Measurements from ENCODE around the gene NSUN3.
"Not testable (repeated sequence)": the region's sequence is repeated elsewhere in the genome, so short reads cannot be mapped to it uniquely, and the experiment has no call there.

NSUN3 gene

DNA sequence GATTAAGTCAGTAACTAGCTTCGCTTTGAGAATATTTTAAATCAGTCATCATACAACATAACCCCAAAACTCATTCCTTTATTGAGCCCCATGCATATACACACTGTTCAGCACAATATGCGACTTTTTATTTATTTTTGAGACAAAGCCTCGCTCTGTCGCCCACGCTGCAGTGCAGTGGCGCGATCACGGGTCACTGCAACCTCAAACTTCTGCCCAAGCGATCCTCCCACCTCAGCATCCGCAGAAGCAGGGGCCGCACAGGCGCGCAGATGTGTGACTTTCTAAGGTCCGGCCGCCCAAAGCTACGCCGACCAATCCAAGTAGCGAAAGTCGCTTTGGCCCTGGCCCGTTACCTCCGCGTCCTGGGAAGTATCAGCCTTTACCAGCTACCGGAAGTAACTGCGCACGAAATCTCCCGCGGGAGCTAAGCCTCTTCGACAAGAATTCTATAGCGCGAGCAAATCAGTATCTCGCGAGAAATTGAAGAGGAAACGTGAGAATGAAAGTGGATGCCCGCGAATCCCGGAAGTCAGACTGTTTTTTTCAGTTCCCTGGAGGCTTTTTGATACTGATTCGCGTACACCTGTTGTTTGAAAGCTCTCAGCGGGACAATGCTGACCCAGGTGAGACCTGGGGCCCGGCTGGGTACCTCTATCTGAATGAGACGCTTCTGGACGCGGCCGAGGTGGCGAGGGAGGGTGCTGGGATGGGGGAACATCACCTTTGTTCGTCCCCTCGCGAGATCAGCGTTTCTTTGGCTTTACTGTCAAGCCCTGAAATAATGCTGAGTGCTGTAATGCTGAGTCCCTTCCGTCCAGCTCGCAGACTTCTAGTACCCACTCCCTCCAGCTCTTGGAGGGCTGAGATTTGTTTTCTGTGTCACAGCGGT, at the start of gene NSUN3, which contains the start of gene DHFR2:
Gene NSUN3 (plus strand): TSS at position 549 of the 892 bp plus-strand sequence. CDS start 66 bp downstream, at position 615.
Gene DHFR2 (minus strand): TSS at position 404 of the 892 bp plus-strand sequence. CDS start 1,405 bp downstream, outside the sequence.
- DNase-seq: peak; percentile 99

DNA sequence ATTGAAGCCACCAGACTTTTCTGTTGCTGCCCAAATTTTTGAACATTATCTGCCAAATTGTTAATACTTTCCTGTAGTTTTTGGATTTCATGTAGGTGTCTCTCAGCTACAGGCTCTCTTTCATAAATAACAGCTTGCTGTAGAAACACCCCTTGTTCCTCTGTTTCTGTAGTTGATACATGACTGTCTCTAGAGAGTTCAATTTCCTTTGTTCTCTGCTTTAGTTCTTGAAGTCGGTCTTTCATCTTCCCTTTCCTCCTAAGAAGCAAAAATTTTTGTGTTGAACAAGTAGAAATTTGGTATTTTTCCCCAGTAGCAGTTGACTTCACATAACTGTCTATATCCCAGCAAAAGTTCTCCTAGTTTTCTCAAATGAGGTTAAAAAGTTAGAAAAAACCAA, 47.8 kb upstream of the NSUN3 start:
- no peak for DNase-seq

DNA sequence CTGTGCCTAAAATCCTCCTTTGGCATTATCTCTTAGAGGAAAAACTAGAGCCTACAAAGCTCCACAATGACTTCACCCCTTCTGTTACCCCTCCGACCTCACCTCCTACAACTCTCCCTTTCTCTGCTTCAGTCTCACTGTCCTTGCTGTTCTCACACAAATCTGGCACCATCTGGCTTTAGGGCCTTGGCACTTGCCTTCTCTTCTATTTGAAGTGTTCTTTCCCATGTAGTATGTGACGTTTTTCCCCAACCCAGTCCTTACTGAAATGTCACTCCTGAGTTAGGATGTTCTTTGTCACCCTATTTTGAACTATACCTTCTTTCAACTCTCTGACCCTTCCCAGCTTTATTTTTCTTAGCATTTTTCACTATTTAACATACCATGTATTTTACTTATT, 43.2 kb upstream of the NSUN3 start:
- DNase-seq: no peak

DNA sequence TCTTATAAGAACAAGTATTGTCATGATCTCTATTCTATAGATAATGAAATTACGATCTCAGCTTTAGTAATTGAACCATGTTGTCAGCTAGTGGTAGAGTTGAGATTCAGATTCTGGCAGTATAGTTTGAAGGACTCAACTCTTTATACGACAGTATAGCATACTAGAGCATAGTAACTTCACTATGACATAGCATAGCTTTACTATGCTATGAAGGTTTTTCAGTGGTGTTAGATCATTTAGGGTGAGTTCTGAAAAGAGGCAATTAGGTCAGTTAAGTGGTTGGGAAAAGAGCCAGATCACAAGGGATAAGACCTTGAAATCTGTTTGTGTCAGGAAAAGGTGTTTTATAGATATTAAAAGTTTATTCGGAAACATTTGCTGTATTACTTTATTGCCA, 42.6 kb upstream of the NSUN3 start:
- DNase-seq: no peak

DNA sequence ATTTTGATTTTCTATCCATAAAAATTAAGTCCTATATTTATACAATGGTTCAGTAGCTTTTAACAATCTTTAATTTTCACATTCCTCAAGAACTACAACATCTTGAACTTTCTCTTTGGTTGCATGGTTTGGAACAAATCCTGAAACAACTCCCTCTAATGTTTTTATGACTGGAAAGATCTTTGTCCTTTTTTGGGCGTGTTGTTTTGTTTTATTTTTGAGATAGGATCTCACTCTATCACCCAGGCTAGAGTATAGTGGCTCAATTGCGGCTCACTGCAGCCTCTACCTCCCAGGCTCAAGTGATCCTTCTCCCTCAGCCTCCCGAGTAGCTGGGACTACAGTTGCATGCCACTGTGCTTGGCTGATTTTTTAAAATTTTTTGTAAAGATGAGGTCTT, 38.5 kb upstream of the NSUN3 start:
- DNase-seq: no peak

DNA sequence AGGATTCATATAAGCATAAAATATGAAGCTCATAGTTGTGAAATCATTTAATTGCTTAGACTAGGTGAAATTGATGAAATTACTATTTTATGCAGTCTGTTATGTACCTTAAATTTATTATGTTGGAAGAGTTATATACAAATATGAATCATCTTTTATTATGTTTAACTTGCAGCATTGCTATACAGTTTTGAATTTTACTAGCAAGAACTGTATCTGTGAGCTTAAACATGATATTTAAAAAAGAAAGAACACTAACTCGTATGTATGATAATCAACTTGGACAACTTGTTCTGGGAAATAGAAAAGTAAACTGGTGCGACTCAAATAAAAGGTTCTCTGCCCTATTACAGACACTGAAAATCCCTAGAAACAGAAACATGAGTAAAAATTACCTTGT, 36.2 kb upstream of the NSUN3 start:
- no peak for DNase-seq

DNA sequence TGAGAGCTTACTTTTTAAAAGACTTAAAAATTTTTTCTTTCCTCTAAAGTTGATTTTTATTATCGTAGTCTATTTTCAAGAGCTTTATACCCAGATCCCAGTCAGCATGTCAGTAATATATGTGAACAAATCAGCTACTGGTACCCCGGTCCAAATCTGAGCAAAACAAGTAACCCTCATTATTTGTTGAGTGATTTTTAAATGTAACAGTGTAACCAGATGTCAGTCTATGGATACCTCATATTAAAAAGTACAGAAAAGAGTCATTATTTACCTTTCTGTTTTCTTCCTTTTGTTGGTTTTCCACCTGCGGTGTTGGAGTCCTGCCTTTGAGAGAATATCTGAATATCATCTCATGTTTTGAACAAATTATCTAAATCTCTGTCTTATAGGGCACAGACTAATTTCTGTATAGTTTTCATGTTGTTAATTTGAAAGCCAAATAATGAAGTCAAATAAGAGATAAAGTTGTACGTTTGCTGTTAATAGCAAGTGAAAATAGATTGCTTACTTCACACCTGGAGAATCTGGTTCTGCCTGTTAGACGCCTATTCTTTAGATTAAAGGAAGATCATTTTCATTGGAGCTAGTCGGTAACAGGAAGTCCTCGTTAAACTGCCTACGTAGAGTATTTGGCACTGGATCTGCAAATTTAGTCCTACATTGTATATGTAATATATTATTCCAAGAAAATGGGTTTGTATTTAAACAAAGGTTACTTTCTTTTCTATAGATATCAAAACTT, 34.6 kb upstream of the NSUN3 start, which contains the start of gene STX19:
Gene STX19 (minus strand): TSS at position 505 of the 745 bp plus-strand sequence. CDS start 13,328 bp downstream, outside the sequence.
- no peak for DNase-seq

DNA sequence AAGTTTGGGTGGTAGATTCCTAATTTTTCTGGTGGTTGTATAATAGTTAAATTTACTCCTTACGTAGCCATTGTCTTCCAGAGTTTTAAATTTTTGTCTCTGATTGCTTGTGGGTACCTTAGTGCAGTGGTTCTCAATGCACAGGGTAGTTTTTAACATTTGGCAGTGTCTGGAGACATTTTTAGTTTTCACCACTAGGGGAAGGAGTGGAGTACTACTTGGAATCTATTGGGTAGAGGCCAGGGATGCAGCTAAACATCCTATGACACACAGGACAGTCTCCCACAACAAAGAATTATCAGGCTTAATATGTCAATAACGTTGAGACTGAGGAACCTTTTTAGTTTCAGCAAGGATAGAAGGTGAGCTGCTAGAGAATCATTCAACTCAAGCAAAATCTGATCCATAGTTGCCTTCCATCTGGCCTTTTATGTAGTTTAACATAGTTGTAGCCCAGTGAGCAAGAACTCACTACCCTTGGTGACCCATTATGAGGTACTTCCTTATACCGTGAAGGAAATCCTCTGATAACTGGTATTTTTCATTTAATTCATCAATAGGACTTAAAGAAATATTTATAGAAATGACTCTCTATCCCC, 25.9 kb upstream of the NSUN3 start:
- peak; percentile 48 for DNase-seq

DNA sequence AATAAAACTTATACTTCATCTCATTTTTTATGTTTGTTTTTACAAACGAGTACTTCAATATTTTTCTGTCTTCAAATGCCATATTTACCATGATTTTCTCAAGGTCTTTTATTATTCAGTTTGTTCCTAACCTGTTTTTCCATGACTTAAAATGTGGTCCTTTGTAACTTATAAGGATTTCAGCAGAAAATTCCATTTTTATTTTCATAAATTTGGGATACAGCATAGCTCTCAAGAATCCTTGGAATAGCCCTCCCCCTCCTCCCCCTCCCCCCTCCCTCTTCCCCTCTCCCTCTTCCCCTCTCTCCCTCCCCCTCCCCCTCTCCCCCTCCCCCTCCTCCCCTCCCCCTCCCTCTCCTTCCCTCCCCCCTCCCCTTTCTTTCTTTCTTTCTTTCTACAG, 19.6 kb upstream of the NSUN3 start:
- no peak for DNase-seq

DNA sequence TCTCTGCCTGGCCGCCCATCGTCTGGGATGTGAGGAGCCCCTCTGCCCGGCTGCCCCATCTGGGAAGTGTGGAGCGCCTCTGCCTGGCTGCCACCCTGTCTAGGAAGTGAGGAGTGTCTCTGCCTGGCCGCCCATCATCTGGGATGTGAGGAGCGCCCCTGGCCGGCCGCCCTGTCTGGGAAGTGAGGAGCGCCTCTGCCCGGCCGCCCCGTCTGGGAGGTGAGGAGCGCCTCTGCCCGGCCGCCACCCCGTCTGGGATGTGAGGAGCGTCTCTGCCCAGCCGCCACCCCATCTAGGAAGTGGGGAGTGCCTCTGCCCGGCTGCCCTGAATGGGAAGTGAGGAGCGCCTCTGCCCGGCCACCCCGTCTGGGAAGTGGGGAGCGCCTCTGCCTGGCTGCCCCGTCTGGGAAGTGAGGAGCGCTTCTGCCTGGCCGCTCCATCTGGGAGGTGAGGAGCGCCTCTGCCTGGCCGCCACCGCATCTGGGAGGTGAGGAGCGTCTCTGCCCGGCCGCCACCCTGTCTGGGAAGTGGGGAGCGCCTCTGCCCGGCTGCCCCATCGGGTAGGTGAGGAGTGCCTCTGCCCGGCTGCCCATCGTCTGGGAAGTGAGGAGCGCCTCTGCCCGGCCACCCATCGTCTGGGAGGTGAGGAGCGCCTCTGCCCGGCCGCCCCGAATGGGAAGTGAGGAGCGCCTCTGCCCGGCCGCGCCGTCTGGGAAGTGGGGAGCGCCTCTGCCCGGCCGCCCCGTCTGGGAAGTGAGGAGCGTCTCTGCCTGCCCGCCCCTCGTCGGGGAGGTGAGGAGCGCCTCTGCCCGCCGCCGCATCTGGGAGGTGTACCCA, 18.5 kb upstream of the NSUN3 start:
- not testable (repeated sequence) for DNase-seq

DNA sequence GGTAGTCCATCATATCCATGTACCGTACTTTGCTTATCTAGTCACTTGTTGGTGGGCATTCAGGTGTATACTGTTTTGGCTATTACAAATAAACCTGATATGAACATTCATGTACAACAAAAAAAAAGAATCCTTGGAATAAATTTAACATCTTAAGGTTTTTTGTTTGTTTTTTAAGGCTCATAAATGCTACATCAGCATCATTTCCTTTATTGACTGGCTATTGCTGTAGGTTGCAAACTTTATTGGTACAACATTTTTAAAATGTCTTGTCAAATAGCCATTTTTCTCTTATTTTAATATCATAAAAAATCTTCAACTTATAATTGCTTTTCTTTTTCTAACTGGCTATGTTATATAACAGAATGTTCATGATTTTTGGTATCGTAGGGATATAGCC, 16.3 kb upstream of the NSUN3 start:
- DNase-seq: no peak

DNA sequence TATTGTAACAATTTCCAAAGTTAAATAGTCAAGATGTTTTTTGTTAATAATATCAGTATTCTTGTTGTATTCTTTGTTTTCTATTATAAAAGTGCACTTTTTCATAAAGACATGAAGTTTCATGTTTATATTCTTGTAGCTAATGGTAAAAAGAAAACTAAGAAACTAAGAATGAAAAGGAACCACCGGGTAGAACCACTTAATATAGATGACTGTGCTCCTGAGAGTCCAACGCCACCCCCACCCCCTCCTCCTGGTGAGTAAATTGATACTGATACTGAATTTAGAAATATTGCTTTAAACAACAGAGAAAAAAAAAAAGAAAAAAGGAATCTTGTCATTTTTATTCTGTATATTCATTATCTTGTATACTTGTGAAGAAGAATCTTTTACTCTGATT, 13.6 kb upstream of the NSUN3 start:
- DNase-seq: no peak

DNA sequence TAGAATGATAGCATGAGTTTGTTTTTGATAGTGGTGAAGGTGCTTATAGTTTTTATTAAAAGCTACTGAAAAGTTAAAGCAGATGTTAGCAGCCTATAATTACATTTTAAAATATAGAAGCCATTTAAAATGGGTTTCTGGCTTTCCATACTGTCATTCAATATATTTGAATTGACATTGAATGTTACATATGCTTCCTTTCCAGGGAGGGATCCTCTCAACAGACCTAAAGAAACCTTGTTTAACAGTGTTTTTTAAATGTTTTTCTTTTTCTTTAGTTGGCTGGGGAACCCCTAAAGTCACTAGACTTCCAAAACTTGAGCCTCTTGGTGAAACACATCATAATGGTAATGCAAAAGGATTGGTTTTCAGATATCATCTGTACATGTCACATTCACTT, 12.3 kb upstream of the NSUN3 start:
- DNase-seq: no peak

DNA sequence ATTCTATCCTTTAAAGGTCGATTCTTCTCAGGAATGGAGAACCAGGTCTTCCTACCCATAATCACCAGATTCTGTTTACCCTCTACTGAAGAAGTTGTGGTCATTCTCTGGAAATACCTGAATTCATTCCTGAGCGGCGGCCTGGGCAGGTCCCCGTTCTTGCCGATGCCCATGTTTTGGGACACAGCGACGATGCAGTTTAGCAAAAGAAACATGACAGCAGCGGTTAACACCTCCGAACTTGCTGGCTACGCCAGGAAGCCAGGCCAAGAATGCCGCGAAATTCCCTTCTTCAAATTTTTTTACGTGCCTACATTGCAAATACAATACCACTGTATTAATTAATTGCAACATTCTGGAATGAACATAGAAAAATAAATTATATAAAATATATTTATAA, 1.6 kb upstream of the NSUN3 start:
- no peak for DNase-seq

DNA sequence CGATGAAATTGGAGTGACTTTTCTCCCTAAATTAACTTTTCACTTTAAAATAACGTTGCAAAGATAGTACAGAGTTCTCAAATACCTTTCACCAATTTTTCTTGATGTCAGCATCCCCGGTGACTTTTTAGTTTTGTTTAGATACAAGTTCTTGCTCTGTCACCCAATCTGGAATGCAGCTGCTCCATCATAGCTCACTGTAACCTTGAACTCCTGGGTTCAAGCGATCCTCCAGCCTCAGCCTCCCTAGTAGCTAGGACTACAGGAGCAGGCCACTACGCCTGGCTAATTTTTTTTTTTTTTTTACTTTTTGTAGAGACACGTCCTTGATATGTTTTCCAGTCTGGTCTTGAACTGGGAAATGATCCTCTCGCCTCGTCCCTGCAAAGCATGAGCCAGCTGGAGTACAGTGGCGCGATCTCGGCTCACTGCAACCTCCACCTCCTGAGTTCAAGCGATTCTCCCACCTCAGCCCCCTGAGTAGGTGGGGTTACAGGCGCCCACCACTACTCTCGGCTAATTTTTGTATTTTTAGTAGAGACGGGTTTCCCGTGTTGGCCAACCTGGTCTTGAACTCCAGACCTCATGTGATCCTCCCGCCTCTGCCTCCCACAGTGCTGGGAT, 747 bp downstream of the NSUN3 start:
- DNase-seq: peak; percentile 29

DNA sequence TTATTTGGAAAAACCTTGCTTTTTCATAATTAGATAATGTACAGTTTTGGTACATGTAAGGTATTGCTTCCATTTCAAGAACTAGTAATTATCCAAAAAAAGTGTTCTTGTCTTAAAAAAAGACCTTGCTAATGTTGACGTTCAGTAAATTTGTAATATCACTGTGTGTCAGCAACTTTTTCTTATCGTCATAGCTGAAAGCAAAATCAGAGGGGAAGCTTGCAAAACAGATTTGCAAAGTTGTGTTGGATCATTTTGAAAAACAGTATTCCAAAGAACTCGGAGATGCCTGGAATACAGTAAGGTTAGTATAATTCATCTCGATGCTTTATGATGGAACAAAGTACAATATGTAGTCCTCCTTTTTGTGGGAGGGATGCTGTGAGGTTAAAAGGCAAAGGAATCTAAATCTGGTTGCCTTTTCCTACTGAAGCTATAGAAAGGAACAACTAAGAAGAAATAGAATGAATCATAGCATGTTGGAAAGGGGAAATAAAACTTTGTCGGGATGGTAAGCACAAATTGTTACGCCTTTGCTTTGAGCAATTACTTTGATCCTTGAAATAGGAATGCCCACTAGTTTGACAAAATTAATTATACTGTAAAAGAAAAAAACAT, 1.5 kb downstream of the NSUN3 start:
- peak; percentile 35 for DNase-seq

DNA sequence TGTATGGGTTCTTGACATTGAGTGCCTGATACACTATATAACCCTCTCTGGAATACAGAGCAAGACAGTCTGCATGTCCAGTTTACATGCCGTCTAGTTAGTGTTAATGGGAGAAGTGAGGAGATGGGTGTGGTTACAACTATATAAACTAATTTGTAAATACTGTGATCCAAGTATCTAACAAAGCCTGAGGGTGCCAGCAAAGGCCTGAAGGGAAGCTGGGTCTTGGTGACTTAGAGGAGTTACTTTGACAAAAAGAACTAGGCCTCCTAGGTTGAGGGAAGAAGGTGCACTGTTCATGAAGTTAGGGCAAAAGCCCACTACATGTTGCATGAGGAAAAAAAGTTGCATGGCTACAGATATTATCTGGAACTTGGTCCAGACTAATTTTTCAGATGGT, 2.3 kb downstream of the NSUN3 start:
- no peak for DNase-seq

DNA sequence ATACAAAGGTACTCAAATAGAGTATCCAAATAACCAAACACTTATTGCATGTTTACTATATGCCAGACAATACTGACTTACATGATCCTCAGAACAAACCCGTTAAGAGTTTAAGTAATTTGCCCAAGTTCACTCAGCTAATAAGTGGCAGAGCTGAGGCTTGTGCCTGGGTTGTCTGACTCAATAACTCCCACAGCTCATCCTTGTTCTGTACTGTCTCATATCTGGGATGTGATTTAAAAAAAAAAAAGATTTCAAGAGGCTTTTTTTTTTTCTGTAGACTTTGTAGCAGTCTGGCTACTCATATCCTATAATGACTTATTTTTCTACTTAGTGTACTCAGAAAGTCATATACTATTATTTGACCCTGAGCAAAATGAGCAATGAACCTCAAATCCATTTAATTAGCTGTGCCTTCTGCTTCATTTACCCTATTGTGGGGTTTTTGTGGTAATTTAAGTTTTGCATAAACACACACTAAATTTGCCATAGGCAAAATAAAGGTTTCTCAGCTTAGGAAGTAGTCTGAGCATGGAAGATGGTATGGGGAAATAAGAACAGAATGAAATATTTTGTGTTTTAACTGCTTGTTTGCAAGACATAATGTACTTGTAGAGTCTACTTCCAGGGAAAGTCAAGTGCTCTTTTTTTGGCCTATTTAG, 3.1 kb downstream of the NSUN3 start:
- DNase-seq: no peak

DNA sequence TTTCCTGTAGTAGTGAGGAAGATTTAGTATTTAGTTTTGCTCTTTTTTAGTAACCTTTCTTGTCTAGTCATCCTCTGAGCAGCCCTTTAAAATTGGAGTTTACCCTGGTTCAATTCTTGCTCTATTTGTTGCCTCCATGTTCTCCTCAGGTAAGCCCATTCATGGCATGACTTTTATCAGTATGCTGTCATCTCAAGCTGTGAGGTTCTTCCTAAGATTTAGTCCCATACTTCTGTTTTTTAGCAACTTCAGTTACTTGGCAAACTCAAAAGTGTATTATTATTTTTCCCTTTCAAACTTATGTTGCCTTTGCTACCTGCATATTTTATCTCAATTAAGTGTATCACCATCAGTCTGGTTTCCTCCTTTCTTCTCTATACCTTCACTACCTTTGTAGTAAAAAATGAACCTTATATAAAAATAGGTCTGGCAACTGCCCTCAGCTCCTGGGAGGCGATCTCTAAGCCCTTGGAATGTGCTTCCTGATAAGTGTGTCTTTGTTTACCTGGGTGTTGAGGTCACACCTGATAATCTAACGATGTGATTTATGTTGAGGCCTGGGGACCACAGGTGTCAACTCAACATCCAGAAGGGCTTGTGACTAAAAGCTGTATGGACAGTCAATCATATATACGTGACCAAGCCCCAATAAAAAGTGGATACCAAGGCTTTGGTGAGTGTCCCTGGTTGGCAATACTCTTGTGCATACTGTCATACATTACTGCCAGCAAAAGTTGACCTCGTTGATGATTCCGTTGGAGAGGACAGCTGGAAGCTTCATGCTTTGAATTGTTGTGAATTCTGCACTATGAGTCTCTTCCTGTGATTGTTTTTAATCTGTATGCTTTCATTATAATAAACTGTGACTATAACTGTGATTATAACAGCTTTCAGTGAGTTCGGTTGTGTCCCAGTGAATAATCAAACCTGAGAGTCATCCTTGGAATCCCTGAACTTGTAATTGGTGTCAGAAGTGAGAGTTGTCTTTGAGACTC, 3.9 kb downstream of the NSUN3 start:
- no peak for DNase-seq

All from hematopoietic multipotent progenitor cell treated with erythropoietin and hydrocortisone succinate and interleukin-3 and kit ligand, for 4 days (in vitro differentiated cells).